H1 (cell line): Measurements from ENCODE around the gene ERV3-1. TPM values are rescaled to one million over a fixed set of nuclear protein-coding genes. Genes with fewer than 3 reads are reported as not detected.
A peak's percentile ranks its signal among the peaks of the same experiment; 100 is the strongest.
"Not testable (repeated sequence)": the region's sequence is repeated elsewhere in the genome, so short reads cannot be mapped to it uniquely, and the experiment has no call there.

Experiments used
- CTCF ChIA-PET: fragments of 300-600 bp; sonication (Branson Sonifier 250); formaldehyde crosslinking; loops from one replicate; lab custom pipeline; 2021; ENCODE audit not compliant: partially characterized antibody; lab: Charles Lee
- POLR2A ChIA-PET: fragments of 300-600 bp; sonication (Branson Sonifier 250); formaldehyde crosslinking; loops from one replicate; lab custom pipeline; 2021; ENCODE audit warnings: inconsistent platforms; ENCODE audit not compliant: partially characterized antibody; lab: Charles Lee
- DNase-seq, 2 experiments: peaks; one replicate each; pipeline versions ENCODE4 v3.0.0 to v3.0.0-alpha.2; 2010 to 2022; ENCODE audit warnings: low spot score in 2 of 2, low read depth in 1 of 2, mixed read lengths in 1 of 2
- FAIRE-seq: peaks from 2 replicates; lab custom pipeline; 2011; peaks lifted over from hg19 to GRCh38; lab: Jason Lieb, UNC
- H2AFZ ChIP-seq: 2 replicates; pipeline ENCODE4 v1.8.1; 2012; ENCODE audit warnings: low read length, inconsistent platforms
- H2AK5ac ChIP-seq: 2 replicates; pipeline ENCODE4 v1.6.1; 2013; ENCODE audit warnings: low read depth, low read length
- H2BK120ac ChIP-seq: replicated peaks from 2 replicates; pipeline ENCODE3; 2013; ENCODE audit warnings: low read depth, low read length, inconsistent platforms
- H2BK12ac ChIP-seq: 2 replicates; pipeline ENCODE4 v1.6.1; 2013; ENCODE audit warnings: low read depth, low read length
- H2BK15ac ChIP-seq: 2 replicates; pipeline ENCODE4 v1.6.1; 2013; ENCODE audit warnings: low read length
- H2BK20ac ChIP-seq: 2 replicates; pipeline ENCODE4 v1.6.1; 2013; ENCODE audit warnings: low read length
- H2BK5ac ChIP-seq: 2 replicates; pipeline ENCODE4 v1.6.1; 2013; ENCODE audit warnings: low read depth, low read length
- H3K14ac ChIP-seq: 2 replicates; pipeline ENCODE4 v1.6.1; 2013; ENCODE audit warnings: inconsistent platforms; ENCODE audit not compliant: insufficient read length
- H3K18ac ChIP-seq: 2 replicates; pipeline ENCODE4 v1.6.1; 2013; ENCODE audit warnings: low read length; ENCODE audit errors: extremely low read depth
- H3K23ac ChIP-seq: 2 replicates; pipeline ENCODE4 v1.6.1; 2013; ENCODE audit warnings: inconsistent platforms; ENCODE audit not compliant: insufficient read length
- H3K23me2 ChIP-seq: 2 replicates; pipeline ENCODE4 v1.6.1; 2013; ENCODE audit warnings: low read depth, low read length
- H3K27ac ChIP-seq: 2 replicates; pipeline ENCODE4 v1.6.1; 2011; ENCODE audit warnings: low read depth, low read length, inconsistent platforms
- H3K27me3 ChIP-seq, 4 experiments: replicated peaks in 1 of 4; 1 replicate in 1 of 4; 2 replicates in 3 of 4; pipeline versions ENCODE4 v1.6.1 to v1.8.1; 2011 to 2013; ENCODE audit warnings: low read length in 3 of 4, mild to moderate bottlenecking in 3 of 4, inconsistent platforms in 2 of 4, mixed read lengths in 2 of 4, moderate library complexity in 1 of 4; ENCODE audit not compliant: control insufficient read depth in 3 of 4, insufficient read depth in 3 of 4; ENCODE audit errors: extremely low read depth in 1 of 4
- H3K36me3 ChIP-seq, 4 experiments: 2 replicates each; pipeline versions ENCODE4 v1.6.1 to v1.8.1; 2011 to 2013; ENCODE audit warnings: mild to moderate bottlenecking in 4 of 4, low read length in 3 of 4, moderate library complexity in 2 of 4, control low read depth in 1 of 4, inconsistent platforms in 1 of 4; ENCODE audit not compliant: insufficient read depth in 4 of 4, control insufficient read depth in 2 of 4
- H3K4ac ChIP-seq: replicated peaks from 2 replicates; pipeline ENCODE3; 2013; ENCODE audit warnings: low read length, low read depth, mixed read lengths, inconsistent platforms; ENCODE audit not compliant: insufficient read length
- H3K4me1 ChIP-seq, 4 experiments: replicated peaks in 1 of 4; 1 replicate in 1 of 4; 2 replicates in 3 of 4; pipeline versions ENCODE4 v1.6.1 to v1.8.1; 2011 to 2013; ENCODE audit warnings: low read length in 3 of 4, inconsistent platforms in 2 of 4, mixed read lengths in 1 of 4; ENCODE audit not compliant: insufficient read depth in 4 of 4, control insufficient read depth in 3 of 4
- H3K4me2 ChIP-seq, 2 experiments: 2 replicates each; pipeline versions ENCODE4 v1.6.1 to v1.8.1; 2011 to 2013; ENCODE audit warnings: low read depth in 2 of 2, low read length in 2 of 2, control low read depth in 1 of 2, inconsistent platforms in 1 of 2, mild to moderate bottlenecking in 1 of 2; ENCODE audit not compliant: insufficient read depth in 1 of 2
- H3K4me3 ChIP-seq, 4 experiments: fragments of 200-600, 300-600 bp in 1 of 4; sonication (generic), shearing (Covaris generic), sonication (Bioruptor Twin) in 1 of 4; 2 replicates each; pipeline versions ENCODE4 v1.5.1 to v1.8.1; 2011 to 2016; ENCODE audit warnings: low read length in 4 of 4, low read depth in 3 of 4, control low read depth in 2 of 4, inconsistent platforms in 2 of 4, mild to moderate bottlenecking in 2 of 4, mixed read lengths in 1 of 4, moderate library complexity in 1 of 4; ENCODE audit not compliant: insufficient read depth in 2 of 4; ENCODE audit errors: extremely low read depth in 1 of 4
- H3K56ac ChIP-seq: replicated peaks from 2 replicates; pipeline ENCODE3; 2013; ENCODE audit warnings: low read depth, mild to moderate bottlenecking, mixed read lengths, low read length, inconsistent platforms; ENCODE audit not compliant: insufficient read length
- H3K79me1 ChIP-seq: 2 replicates; pipeline ENCODE4 v1.6.1; 2013; ENCODE audit warnings: low read depth, low read length, control low read depth
- H3K79me2 ChIP-seq, 2 experiments: 2 replicates each; pipeline versions ENCODE4 v1.6.1 to v1.8.1; 2012 to 2013; ENCODE audit warnings: low read length in 2 of 2, mild to moderate bottlenecking in 2 of 2, inconsistent platforms in 1 of 2; ENCODE audit not compliant: insufficient read depth in 2 of 2, control insufficient read depth in 1 of 2
- H3K9ac ChIP-seq, 4 experiments: replicated peaks in 1 of 4; 1 replicate in 1 of 4; 2 replicates in 3 of 4; pipeline versions ENCODE4 v1.6.1 to v1.8.1; 2011 to 2013; ENCODE audit warnings: low read depth in 3 of 4, low read length in 3 of 4, control low read depth in 2 of 4, mild to moderate bottlenecking in 2 of 4, moderate library complexity in 2 of 4, inconsistent platforms in 1 of 4; ENCODE audit errors: extremely low read depth in 1 of 4
- H3K9me3 ChIP-seq, 2 experiments: 2 replicates each; pipeline versions ENCODE4 v1.6.1 to v1.8.1; 2012 to 2013; ENCODE audit warnings: mild to moderate bottlenecking in 2 of 2, moderate library complexity in 2 of 2, control low read depth in 1 of 2, inconsistent platforms in 1 of 2, low read depth in 1 of 2, low read length in 1 of 2, mixed read lengths in 1 of 2; ENCODE audit not compliant: insufficient read depth in 2 of 2
- H4K20me1 ChIP-seq, 2 experiments: replicated peaks in 1 of 2; 2 replicates each; pipeline versions ENCODE3 to v1.8.1; 2011 to 2013; ENCODE audit warnings: inconsistent platforms in 2 of 2, low read length in 2 of 2, mild to moderate bottlenecking in 1 of 2; ENCODE audit not compliant: insufficient read depth in 2 of 2, control insufficient read depth in 1 of 2
- H4K5ac ChIP-seq: 2 replicates; pipeline ENCODE4 v1.6.1; 2013; ENCODE audit warnings: low read length, low read depth, mixed read lengths, inconsistent platforms; ENCODE audit not compliant: insufficient read length
- H4K8ac ChIP-seq: 2 replicates; pipeline ENCODE4 v1.8.0; 2013; ENCODE audit warnings: mild to moderate bottlenecking, moderate library complexity, low read length, inconsistent platforms; ENCODE audit not compliant: insufficient read depth; ENCODE audit errors: extremely low read depth
- H4K91ac ChIP-seq: replicated peaks from 2 replicates; pipeline ENCODE3; 2013; ENCODE audit warnings: low read length, mixed read lengths, inconsistent platforms; ENCODE audit not compliant: insufficient read length
- WGBS, 2 experiments: shearing (Covaris generic) in 1 of 2; methylation state at CpG; one replicate each; pipeline versions ENCODE4 v1.1.6 to v1.1.7; 2013 to 2015; ENCODE audit warnings: low lambda C conversion rate in 2 of 2, mixed read lengths in 2 of 2, inconsistent platforms in 1 of 2, low coverage in 1 of 2, missing lambda C conversion rate in 1 of 2; ENCODE audit not compliant: insufficient replicate concordance in 2 of 2, insufficient coverage in 1 of 2, insufficient read length in 1 of 2; ENCODE audit errors: extremely low coverage in 1 of 2, missing lambda C conversion rate in 1 of 2; 5-methylcytosine and 5-hydroxymethylcytosine counted together
- polyA plus RNA-seq, 7 experiments: library from polyadenylated mRNA; depleted of rRNA in 3 of 7; stranded (reverse) in 5 of 7; unstranded in 2 of 7; fragments of >200 nt in 5 of 7; fragments of 200-250 nt in 2 of 7; gene quantifications; 1 replicate in 5 of 7; 2 replicates in 1 of 7; 4 replicates in 1 of 7; pipeline versions ENCODE4 v1.2.1 to v1.2.3, GENCODE V29; 2011 to 2013; ENCODE audit warnings: missing spikeins in 2 of 7, mixed read lengths in 2 of 7
- total RNA-seq: library from RNA; stranded (reverse); fragmentation: NEBNext Ultra II Directional; extraction: Animal tissue kit (Norgen Biotek cat#: 25700); gene quantifications from 2 replicates; pipeline ENCODE4 v1.2.1, GENCODE V29; 2021

ERV3-1 gene
- total and polyA plus RNA-seq, 2 of the 8 experiments (the other 6 are each of a cell fraction or from before 2014, with no cell fraction given), result 9.5 to 9.7 TPM

- H2AK5ac ChIP-seq, H3K79me1 ChIP-seq, H3K9ac ChIP-seq, H3K4me1 ChIP-seq, H3K23ac ChIP-seq, H4K20me1 ChIP-seq, H3K14ac ChIP-seq, H2BK120ac ChIP-seq, H2BK20ac ChIP-seq, H4K91ac ChIP-seq, H2AFZ ChIP-seq, H4K5ac ChIP-seq, H3K9me3 ChIP-seq, H4K8ac ChIP-seq, DNase-seq, H3K36me3 ChIP-seq, H3K18ac ChIP-seq, CTCF ChIA-PET, H2BK12ac ChIP-seq, H3K4me3 ChIP-seq, FAIRE-seq, H3K4me2 ChIP-seq, H2BK15ac ChIP-seq, H3K4ac ChIP-seq, H2BK5ac ChIP-seq, H3K27me3 ChIP-seq, H3K56ac ChIP-seq, POLR2A ChIA-PET, H3K27ac ChIP-seq, H3K23me2 ChIP-seq: not testable (repeated sequence)
- peaks cover 0 to 17% of the 10 kb centered on the region in 2 experiments; a peak in 2 of 4 replicates for H3K79me2 ChIP-seq
- 83% methylated on average over 2 of the region's 2 CpGs; no CpG with 5 or more reads in 1 of the 2 experiments for WGBS, 2 experiments
Observed at GRCh38 chr7:65009394-65009793, 2.9 kb upstream of the ERV3-1 start.

GRCh38 chr7:65007036-65007435 is 549 bp upstream of the ERV3-1 start:
- not testable (repeated sequence) for H3K56ac ChIP-seq, H4K91ac ChIP-seq, H3K4ac ChIP-seq, H2BK12ac ChIP-seq, H2BK5ac ChIP-seq, H4K20me1 ChIP-seq, H3K9me3 ChIP-seq, H3K23ac ChIP-seq, H4K5ac ChIP-seq, H2BK20ac ChIP-seq, H3K14ac ChIP-seq, H2AK5ac ChIP-seq, H3K27me3 ChIP-seq, H4K8ac ChIP-seq, DNase-seq, H3K23me2 ChIP-seq, H3K36me3 ChIP-seq, H3K4me1 ChIP-seq, H3K18ac ChIP-seq, H3K79me1 ChIP-seq, H2BK120ac ChIP-seq, FAIRE-seq, H3K9ac ChIP-seq, H3K27ac ChIP-seq
- ChIA-PET POLR2A (interaction anchor here (0.9 to 3.1 kb wide), 7 partner anchors 9 to 367 kb away, joined by 3 to 14 read pairs (median 4); partner anchors contain the start of gene ZNF273), CTCF (interaction anchor here (1.4 kb wide), 1 partner anchor 57 kb away, joined by 4 read pairs; no protein-coding TSS in a partner anchor)
- WGBS, 2 experiments, result 77% methylated on average over 4 of the region's 4 CpGs; no CpG with 5 or more reads in 1 of the 2 experiments
- Histone ChIP-seq H3K4me2 (peak overlapping the region in 1 of 2 experiments; percentile 28; a peak in 1 of 4 replicates), H2BK15ac (0 out of 2 replicates have a peak overlapping the region, but pooled peaks have one; percentile 6), H3K4me3 (peak overlapping the region in 3 of 4 experiments; percentile 88 to 95 (median 92); a peak in 1 of 8 replicates), H2AFZ (peak overlapping the region; percentile 85), H3K79me2 (peaks cover 0 to 36% of the 10 kb centered on the region in 2 experiments; a peak in 2 of 4 replicates)
